Naive B cell (primary cell): Measurements from ENCODE around the gene SMIM45.
A peak's percentile ranks its signal among the peaks of the same experiment; 100 is the strongest.

Experiments
- ATAC-seq, 2 donors: fragments of 150-1000 bp; cut with Tn5 transposase; 2 replicates each; pipeline ENCODE4 v1.10.0; 2021; ENCODE audit warnings: low read depth in 2 of 2, mild to moderate bottlenecking in 2 of 2, moderate library complexity in 2 of 2
- DNase-seq: peaks from one replicate; pipeline ENCODE4 v3.0.0; 2022
- H3K27ac Mint-ChIP-seq, 6 donors: one replicate each; pipeline ENCODE4 v1.8.0; 2020 to 2022; ENCODE audit warnings: mild to moderate bottlenecking in 6 of 6, mixed read lengths in 6 of 6, moderate library complexity in 5 of 6, inconsistent platforms in 2 of 6
- H3K27me3 Mint-ChIP-seq, 3 donors: one replicate each; pipeline ENCODE4 v1.8.0; 2021 to 2022; ENCODE audit warnings: mixed read lengths in 3 of 3, mild to moderate bottlenecking in 1 of 3
- H3K36me3 Mint-ChIP-seq, 2 donors: one replicate each; pipeline ENCODE4 v1.8.0; 2020 to 2022; ENCODE audit warnings: mixed read lengths in 2 of 2, inconsistent platforms in 1 of 2, mild to moderate bottlenecking in 1 of 2
- H3K4me1 Mint-ChIP-seq, 3 donors: one replicate each; pipeline ENCODE4 v1.8.0; 2020 to 2022; ENCODE audit warnings: mixed read lengths in 3 of 3, inconsistent platforms in 1 of 3, mild to moderate bottlenecking in 1 of 3, moderate library complexity in 1 of 3
- H3K4me3 Mint-ChIP-seq, 8 donors: one replicate each; pipeline ENCODE4 v1.8.0; 2020 to 2022; ENCODE audit warnings: mild to moderate bottlenecking in 8 of 8, mixed read lengths in 8 of 8, moderate library complexity in 8 of 8, inconsistent platforms in 2 of 8
- H3K9me3 Mint-ChIP-seq, 7 donors: one replicate each; pipeline ENCODE4 v1.8.0; 2020 to 2022; ENCODE audit warnings: mixed read lengths in 7 of 7, mild to moderate bottlenecking in 5 of 7, inconsistent platforms in 2 of 7, moderate library complexity in 1 of 7

SMIM45 gene

DNA sequence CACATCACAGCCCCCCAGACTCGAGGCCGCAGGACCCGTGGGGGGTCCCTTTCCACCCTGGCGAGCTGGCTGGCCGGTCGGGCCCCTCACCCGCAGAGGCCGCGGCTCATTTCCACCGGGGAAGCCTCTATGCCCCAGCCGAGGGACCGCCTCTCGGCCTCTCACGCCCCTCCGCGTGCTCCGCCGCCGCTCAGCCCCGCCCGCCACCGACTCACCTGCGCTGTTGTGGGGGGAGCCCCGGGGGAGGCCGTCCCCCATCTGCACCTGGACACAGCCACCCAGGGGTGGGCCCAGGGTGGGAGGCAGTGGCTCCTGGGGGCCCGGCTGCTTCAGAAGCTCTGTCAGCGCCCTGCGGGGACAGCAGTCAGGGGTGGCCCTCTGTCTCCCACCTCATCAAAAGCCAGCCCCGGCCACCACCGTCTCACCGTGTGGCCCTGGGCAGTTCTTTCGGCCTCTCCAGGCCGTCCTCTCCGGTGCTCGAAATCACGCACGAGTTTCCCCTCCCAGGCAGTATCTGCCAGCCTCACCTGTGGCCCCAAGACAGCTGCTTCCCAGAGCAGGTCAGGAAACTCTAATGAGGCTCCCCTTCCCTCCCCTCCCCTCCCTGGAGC lies 40.8 kb upstream of the SMIM45 start:
- peak overlapping the region; percentile 74 to 91 (median 80) for H3K4me3 Mint-ChIP-seq
- H3K27ac Mint-ChIP-seq, result peak overlapping the region in 4 of 6 donors; percentile 29 to 96 (median 79)
- H3K4me1 Mint-ChIP-seq, result peaks cover 43 to 57% (median 52%) of the 10 kb centered on the region in 3 donors
- ATAC-seq, result peak; percentile 22 to 26
- H3K27me3 Mint-ChIP-seq, result peaks cover 11 to 30% (median 15%) of the 10 kb centered on the region in 3 donors
- H3K36me3 Mint-ChIP-seq, result no peaks in the 10 kb centered on the region
- DNase-seq, result peak; percentile 32
- H3K9me3 Mint-ChIP-seq, result no peaks in the 10 kb centered on the region

DNA sequence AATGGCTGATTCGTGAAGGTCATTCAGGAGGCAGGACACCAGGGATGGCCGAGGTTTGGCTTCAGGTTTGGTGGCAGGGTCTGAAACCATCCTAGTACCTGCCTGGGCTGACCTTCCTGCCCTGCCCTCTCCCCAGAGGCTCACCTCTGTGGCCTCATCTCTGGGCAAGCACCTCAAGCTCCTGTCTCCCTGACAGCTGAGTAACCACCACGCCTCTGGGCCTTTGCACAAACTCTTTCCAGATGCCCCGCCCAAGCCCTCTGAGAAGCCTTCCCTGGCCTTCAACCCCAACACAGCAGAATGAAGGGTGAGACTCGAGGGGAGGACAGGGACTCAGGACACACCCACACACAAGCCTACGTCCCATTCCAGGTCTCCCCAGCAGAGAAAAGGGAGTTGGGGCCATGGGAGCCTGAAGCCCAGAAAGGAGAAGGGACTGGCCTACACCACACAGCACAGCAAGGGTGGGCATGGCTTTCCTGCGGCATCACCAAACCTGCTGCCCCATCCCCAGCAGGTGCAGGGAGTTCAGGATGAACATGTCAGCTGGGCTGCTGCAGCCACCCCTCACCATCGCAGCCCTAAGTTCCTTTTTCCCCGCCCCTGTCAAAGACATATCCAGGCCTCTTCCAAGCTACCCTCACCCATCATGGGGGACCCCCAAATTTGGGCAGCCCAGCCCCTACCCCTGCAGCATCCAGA lies 39.5 kb upstream of the SMIM45 start:
- Mint-ChIP-seq H3K9me3 (no peaks in the 10 kb centered on the region), H3K4me1 (peaks cover 52 to 68% (median 63%) of the 10 kb centered on the region in 3 donors), H3K36me3 (no peaks in the 10 kb centered on the region), H3K27ac (peak overlapping the region in 4 of 6 donors; percentile 21 to 88 (median 40)), H3K27me3 (peaks cover 15 to 30% (median 15%) of the 10 kb centered on the region in 3 donors), H3K4me3 (peak overlapping the region in 7 of 8 donors; percentile 32 to 85 (median 68))
- no peak for DNase-seq
- ATAC-seq, result no peak

DNA sequence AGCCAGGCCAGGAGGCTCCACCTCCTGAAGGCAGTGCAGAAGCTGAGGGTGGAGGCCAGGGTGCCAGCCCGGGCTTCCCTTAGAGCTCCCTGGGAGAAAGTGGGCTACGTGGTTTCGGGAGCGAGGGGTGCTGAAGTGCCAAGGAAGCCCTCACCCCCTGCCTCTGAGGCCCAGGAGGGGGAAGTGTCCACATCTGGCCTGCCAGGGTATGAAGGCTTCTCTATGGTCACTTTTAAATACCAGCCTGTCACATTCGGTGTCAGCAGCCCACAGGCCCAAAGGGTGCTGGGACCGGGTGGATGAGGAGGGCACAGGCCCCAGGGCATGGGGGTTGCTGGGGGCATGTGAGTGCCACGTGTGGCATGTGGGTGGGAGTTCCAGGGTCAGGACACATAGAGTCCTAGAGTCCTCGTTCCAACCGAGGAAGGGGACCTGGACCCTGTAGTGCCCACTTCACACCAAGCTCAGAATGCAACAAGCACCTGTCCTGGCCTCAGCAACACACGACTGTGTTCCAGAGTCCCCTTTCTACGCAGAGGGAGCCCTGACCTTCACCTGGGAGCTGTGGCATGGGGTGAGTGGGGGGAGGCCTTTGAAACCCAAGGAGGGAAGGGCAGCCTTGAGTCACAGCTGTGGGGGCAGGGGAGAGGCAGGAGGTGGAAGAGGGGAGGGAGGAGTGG lies 38.8 kb upstream of the SMIM45 start:
- H3K4me3 Mint-ChIP-seq, result peak overlapping the region; percentile 29 to 85 (median 72)
- H3K27ac Mint-ChIP-seq, result peak overlapping the region in 3 of 6 donors; percentile 80 to 88 (median 81)
- DNase-seq (no peak), ATAC-seq (no peak)
- peaks cover 50 to 68% (median 63%) of the 10 kb centered on the region in 3 donors for H3K4me1 Mint-ChIP-seq
- H3K36me3 Mint-ChIP-seq, result no peaks in the 10 kb centered on the region
- peaks cover 15 to 30% (median 15%) of the 10 kb centered on the region in 3 donors for H3K27me3 Mint-ChIP-seq
- H3K9me3 Mint-ChIP-seq, result no peaks in the 10 kb centered on the region

DNA sequence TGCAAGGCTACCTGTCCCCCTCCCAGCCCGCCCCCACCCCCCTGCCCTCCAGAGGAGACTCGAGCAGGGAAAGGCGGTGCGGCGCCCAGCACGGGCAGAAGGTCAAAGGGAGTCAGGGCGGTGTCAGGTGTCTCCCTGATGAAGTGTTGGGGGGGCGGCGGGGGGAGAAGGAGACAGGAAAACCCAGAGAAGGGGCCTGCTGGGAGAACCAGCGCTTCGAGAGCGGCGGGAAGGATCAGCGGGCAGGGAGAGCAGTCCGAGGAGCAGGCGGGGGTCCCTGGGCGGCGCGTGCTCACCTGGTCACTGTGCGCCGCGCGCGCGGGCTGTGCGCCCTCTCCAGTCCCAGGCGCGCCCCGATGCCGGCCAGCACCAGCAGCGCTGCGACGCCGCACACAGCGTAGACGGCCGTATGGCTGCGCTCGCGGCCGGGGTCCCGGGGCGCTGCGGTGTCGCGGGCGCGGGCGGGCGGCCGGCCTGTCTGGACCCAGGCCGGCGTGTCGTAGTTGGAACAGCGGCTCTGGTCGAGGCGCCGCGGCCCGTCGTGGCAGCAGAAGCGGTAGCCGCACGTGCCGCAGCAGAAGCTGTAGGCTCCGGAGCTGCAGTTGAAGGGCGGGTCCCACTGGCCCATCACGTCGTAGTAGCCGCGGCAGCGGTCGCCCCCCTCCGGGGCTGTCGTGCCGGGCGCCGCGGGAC lies 38.0 kb upstream of the SMIM45 start:
- Mint-ChIP-seq H3K27ac (peak overlapping the region in 1 of 6 donors; percentile 88), H3K4me3 (peak overlapping the region in 5 of 8 donors; percentile 36 to 76 (median 51)), H3K27me3 (peaks cover 15 to 30% (median 15%) of the 10 kb centered on the region in 3 donors), H3K4me1 (peaks cover 46 to 68% (median 63%) of the 10 kb centered on the region in 3 donors), H3K36me3 (no peaks in the 10 kb centered on the region), H3K9me3 (no peaks in the 10 kb centered on the region)
- no peak for ATAC-seq
- DNase-seq, result no peak

DNA sequence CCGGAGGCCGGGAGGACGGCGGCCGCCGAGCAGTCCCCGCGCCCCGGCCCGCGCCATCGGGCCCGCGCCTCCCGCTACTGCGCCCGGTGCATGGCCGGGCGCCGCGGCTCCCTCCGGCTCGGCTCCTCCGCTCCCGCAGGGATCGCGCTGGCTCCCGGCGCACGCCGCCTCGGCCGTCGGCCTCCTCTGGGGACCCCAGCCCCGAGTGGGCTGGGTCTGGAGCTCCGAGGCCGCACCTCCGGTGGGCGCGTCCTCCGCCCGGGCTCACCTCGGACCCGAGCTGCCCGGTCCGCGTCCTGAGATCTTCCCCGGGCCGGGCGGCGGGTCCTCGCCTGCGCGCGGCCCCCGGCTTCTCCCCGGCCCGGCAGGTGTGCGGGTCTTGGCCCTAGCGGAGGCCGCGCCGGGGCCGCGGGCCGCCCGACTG lies 37.3 kb upstream of the SMIM45 start:
- H3K4me3 Mint-ChIP-seq, result peak overlapping the region in 1 of 8 donors; percentile 69

DNA sequence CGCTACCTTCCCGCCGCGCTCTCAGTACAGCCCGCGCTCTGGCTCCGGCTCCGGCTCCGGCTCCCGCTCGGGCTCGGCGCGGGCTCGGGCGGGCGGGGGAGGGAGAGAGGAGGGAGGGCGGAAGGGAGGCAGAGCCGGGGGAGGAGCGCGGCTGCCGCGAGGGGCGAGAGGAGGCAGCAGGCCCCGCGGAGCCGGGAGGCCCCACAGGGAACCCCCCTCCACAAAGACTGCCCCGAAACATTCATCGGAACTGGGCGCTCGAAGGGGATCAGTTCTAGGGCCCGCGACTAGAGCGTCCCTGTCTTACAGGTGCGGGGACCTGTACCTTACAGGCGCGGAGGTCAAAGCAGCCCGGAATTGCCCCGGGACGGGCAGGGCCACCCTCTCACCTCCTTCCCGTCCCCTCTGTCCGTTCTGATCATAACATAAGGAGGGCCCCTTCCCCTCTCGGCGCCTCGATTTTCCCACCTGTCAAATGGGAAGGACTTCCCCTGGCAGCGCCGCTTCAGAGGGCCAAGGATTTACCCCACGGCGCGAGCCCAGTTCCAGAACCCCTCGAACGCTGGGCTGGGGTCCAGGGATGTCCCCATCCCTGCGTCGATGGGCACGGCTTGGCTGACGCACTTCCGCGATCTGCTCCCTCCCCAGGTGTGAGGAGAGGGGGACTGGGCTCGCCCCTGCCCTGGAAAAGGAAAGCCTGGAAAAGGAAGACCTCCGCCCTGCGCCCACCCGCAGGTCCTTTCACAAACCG lies 36.7 kb upstream of the SMIM45 start, which contains the start of gene SHISA8:
SHISA8 (minus strand) TSS at position 40 of the 751 bp plus-strand sequence. CDS start 407 bp downstream, outside the sequence.
- peak within 1 kb of the TSS; percentile 73 to 86 (median 78) for H3K4me3 Mint-ChIP-seq
- DNase-seq, result no peak
- H3K36me3 Mint-ChIP-seq, result no peaks in the 10 kb centered on the region
- peaks cover 45 to 70% (median 65%) of the 10 kb centered on the region in 3 donors for H3K4me1 Mint-ChIP-seq
- H3K9me3 Mint-ChIP-seq, result no peaks in the 10 kb centered on the region
- peak within 1 kb of the TSS; percentile 79 to 99 (median 88) for H3K27ac Mint-ChIP-seq
- H3K27me3 Mint-ChIP-seq, result peaks cover 11 to 25% (median 15%) of the 10 kb centered on the region in 3 donors
- ATAC-seq, result peak; percentile 25 to 26

More for the DNA sequence above, 37.3 kb upstream of the SMIM45 start:
- H3K9me3 Mint-ChIP-seq, result no peaks in the 10 kb centered on the region
- H3K27me3 Mint-ChIP-seq, result peaks cover 11 to 25% (median 15%) of the 10 kb centered on the region in 3 donors
- peak overlapping the region in 1 of 6 donors; percentile 88 for H3K27ac Mint-ChIP-seq
- H3K36me3 Mint-ChIP-seq, result no peaks in the 10 kb centered on the region
- ATAC-seq (no peak), DNase-seq (no peak)
- H3K4me1 Mint-ChIP-seq, result peaks cover 42 to 67% (median 62%) of the 10 kb centered on the region in 3 donors

DNA sequence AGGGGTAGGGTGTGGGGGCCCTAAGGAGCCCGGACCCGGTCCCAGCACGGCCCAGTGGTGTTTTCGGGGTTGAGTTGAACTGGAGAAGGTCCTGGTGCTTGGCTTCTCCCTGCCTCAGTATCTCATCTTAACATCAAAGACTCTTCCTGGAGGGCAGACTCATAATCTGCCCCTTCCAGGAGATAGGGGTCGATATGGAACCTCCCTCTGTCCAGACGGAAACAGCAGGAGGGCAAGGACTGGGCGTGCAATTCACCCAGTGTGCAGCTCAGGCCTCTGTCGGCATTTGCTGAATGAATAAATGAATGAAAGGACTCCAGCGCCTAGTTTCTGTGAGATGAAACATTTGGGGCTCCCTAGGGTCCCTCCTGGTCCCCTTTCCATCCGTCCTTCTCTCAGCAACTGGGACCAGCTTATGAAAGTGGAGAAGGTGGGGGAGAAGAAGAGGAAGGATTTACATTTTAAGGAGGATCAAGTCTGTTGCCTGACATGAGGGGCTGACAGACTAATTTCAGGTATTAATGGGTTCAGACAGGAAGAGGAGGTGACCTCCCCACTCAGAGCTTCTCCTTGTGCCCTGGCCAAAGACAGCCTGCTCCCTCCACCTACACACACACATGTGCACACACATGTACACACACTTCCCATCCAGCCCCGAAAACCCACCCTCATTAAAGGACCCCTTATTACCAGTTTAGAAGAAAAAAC lies 36.0 kb upstream of the SMIM45 start:
- no peak for DNase-seq
- Mint-ChIP-seq H3K27me3 (peaks cover 11 to 25% (median 15%) of the 10 kb centered on the region in 3 donors), H3K4me3 (peak overlapping the region; percentile 69 to 86 (median 78)), H3K27ac (peak overlapping the region; percentile 79 to 99 (median 88)), H3K36me3 (no peaks in the 10 kb centered on the region), H3K9me3 (no peaks in the 10 kb centered on the region), H3K4me1 (peaks cover 49 to 77% (median 72%) of the 10 kb centered on the region in 3 donors)
- no peak for ATAC-seq

DNA sequence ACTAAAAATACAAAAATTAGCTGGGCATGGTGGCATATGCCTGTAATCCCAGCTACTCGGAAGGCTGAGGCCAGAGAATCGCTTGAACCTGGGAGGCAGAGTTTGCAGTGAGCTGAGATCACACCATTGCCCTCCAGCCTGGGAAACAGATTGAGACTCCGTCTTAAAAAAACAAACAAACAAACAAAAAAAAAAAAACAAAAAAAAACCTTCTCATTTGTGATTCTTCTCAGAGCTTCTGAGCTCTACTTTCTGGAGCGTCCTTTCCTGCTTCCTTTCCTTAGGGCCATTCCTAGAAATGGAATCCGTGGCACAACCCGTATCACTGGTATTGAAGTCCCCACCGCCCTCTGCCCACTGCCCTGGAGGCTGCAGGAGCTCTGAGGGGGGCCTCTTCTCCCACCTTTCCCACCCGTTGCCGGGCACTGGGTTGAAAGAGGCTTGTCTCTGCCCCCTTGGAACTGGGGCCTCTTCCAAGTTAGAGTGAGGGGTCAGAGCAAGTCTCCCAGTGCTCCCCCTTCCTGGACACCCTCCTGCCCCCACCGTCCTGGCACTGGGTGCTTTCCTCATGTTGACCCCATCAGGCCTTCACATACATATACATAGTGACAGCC lies 35.1 kb upstream of the SMIM45 start:
- no peaks in the 10 kb centered on the region for H3K9me3 Mint-ChIP-seq
- no peaks in the 10 kb centered on the region for H3K36me3 Mint-ChIP-seq
- H3K4me1 Mint-ChIP-seq, result peaks cover 42 to 77% (median 74%) of the 10 kb centered on the region in 3 donors
- H3K27me3 Mint-ChIP-seq, result peaks cover 11 to 16% (median 15%) of the 10 kb centered on the region in 3 donors
- ATAC-seq (no peak), DNase-seq (no peak)
- H3K4me3 Mint-ChIP-seq, result peak overlapping the region in 7 of 8 donors; percentile 47 to 86 (median 75)
- H3K27ac Mint-ChIP-seq, result peak overlapping the region in 5 of 6 donors; percentile 78 to 100 (median 96)

DNA sequence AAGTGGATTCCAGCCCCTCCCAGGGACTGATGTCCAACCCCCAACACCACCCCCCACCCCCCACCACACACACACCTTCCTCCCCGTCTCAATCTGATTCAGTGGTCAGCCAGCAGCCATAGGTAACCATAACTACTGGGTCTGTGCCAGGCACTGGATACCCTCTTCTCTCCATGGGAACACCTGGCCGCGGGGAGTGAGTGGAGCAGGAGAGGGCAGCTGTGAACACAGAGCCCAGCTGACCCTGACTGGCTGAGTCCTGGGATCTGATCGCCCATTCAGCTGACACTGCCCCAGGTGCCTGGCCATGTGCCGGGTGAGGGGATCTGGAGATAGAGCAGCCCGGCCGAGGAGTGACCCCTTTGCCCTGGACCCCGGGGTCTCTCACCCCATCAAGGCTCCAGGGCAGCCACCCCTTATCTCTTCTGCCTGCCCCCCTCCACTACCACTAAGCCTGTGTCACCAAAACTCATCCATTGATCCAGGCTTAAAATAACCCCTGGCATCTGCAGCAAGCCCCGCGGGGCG lies 34.5 kb upstream of the SMIM45 start:
- peak overlapping the region in 6 of 8 donors; percentile 25 to 86 (median 70) for H3K4me3 Mint-ChIP-seq
- peaks cover 11% of the 10 kb centered on the region in 3 donors for H3K27me3 Mint-ChIP-seq
- H3K27ac Mint-ChIP-seq, result peak overlapping the region in 5 of 6 donors; percentile 78 to 100 (median 96)
- DNase-seq, result no peak
- no peaks in the 10 kb centered on the region for H3K36me3 Mint-ChIP-seq
- H3K9me3 Mint-ChIP-seq, result no peaks in the 10 kb centered on the region
- no peak for ATAC-seq
- H3K4me1 Mint-ChIP-seq, result peaks cover 45 to 77% (median 76%) of the 10 kb centered on the region in 3 donors

DNA sequence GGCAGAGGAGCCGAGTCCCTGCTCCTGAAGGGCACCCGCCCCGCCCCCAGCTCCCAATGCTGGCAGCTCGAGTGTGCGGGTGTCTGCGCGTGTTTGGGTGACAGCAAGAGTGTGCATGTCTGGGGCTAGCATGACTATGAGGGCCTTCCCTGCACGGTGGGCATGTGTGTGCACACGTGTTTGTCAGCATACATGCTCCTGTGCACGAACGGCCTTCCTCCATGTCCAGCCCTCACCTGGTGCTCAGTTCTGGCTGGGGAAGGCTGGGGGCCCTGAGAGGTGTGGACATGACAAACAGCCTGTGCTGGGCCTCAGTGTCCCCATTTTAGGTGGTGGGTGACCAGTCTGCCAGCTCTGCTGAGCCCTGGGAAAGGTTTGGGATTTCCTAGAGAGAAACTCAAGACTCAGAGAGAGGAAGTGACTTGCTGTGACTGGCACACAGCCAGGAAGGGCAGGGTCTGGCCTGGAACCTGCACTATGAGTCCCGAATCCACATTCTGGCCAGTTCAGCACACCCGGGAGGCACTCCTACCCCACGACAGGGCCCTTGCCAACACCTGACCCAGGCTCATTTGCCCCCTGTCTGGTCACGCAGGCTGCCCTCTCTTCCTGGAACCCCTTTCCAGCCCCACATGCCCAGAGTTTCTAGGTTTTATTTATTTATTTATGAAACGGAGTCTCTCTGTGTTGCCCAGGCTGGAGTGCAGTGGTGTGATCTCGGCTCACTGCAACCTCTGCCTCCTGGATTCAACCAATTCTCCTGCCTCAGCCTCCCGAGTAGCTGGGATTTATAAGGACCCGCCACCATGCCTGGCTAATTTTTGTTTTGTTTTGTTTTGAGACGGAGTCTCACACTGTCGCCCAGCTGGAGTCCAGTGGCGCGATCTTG lies 33.8 kb upstream of the SMIM45 start:
- DNase-seq (peak; percentile 67), ATAC-seq (no peak)
- H3K4me3 Mint-ChIP-seq, result peak overlapping the region; percentile 33 to 98 (median 87)
- H3K27ac Mint-ChIP-seq, result peak overlapping the region; percentile 86 to 100 (median 99)
- H3K36me3 Mint-ChIP-seq, result no peaks in the 10 kb centered on the region
- no peaks in the 10 kb centered on the region for H3K9me3 Mint-ChIP-seq
- peaks cover 4 to 11% (median 4%) of the 10 kb centered on the region in 3 donors for H3K27me3 Mint-ChIP-seq
- H3K4me1 Mint-ChIP-seq, result peaks cover 45 to 77% (median 76%) of the 10 kb centered on the region in 3 donors
